OCI-LY1 (cell line): Measurements from ENCODE around the gene PTCD3.

Experiments
- EZH2 ChIP-seq: fragments of 200-600 bp; sonication (generic), shearing (Covaris generic); IDR thresholded peaks from 2 replicates; pipeline ENCODE4 v1.8.0; 2017; ENCODE audit warnings: borderline replicate concordance, mixed run types, mild to moderate bottlenecking, antibody characterized with exemption, low read length, moderate library complexity, mixed read lengths
- TF ChIP-seq, protein P1 (sequence below): fragments of 200-600 bp; sonication (generic), shearing (Covaris generic); IDR thresholded peaks from 2 replicates; pipeline ENCODE4 v1.5.1; 2017; ENCODE audit warnings: mild to moderate bottlenecking, antibody characterized with exemption, low read length, moderate library complexity, mixed read lengths

DNA sequence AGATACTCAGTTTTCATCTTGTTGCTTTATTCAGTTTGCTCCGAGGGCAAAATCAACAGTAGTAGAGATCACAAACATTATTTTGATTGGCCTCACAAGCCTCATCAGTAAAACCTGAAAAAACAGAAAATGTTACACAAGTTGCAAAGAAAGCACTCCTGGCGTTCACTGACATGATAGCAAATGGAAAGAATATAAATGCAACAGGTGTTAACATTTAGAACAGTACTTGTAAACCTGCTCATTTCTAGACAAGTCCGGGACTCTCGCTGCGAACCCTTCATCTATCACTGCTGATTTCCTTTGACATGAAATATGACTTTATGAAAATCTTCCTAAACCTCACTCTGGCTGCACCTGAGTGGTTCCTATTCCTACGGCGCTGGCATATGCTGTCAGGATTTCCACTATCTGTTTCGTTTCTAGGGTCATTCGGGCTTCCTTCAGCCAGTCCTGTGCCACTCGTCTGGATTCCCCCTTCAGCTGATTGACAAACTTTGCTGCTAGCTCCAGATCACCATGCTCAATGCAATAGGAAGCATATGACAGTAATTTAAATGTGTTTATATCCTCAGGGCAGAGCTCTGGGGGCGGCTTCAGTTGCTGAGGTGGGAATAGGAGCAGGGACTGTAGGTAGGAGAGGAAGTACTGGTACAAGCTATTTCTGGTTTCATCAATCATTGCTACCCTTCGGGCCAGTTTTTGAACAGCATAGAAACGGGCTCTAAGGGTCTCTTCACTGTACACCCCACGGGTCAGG lies 38.1 kb downstream of the PTCD3 start:
- TF ChIP-seq, protein P1, sequence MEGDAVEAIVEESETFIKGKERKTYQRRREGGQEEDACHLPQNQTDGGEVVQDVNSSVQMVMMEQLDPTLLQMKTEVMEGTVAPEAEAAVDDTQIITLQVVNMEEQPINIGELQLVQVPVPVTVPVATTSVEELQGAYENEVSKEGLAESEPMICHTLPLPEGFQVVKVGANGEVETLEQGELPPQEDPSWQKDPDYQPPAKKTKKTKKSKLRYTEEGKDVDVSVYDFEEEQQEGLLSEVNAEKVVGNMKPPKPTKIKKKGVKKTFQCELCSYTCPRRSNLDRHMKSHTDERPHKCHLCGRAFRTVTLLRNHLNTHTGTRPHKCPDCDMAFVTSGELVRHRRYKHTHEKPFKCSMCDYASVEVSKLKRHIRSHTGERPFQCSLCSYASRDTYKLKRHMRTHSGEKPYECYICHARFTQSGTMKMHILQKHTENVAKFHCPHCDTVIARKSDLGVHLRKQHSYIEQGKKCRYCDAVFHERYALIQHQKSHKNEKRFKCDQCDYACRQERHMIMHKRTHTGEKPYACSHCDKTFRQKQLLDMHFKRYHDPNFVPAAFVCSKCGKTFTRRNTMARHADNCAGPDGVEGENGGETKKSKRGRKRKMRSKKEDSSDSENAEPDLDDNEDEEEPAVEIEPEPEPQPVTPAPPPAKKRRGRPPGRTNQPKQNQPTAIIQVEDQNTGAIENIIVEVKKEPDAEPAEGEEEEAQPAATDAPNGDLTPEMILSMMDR, result no peak
- no peak for TF ChIP-seq EZH2
